Kidney (tissue), 14 donors: ENCODE data around the gene AGO1. TPM values are rescaled to one million over a fixed set of nuclear protein-coding genes. Genes with fewer than 3 reads are reported as not detected.

Source experiments
- DNase-seq, 5 donors: peaks; one replicate each; pipeline ENCODE4 v3.0.0-alpha.2; 2013 to 2020
- FAIRE-seq: peaks from 2 replicates; lab custom pipeline; 2012; peaks lifted over from hg19 to GRCh38; lab: Jason Lieb, UNC
- H3K27ac ChIP-seq, 2 donors: one replicate each; pipeline ENCODE4 v1.7.0; 2013; ENCODE audit warnings: low read depth in 2 of 2, low read length in 2 of 2, inconsistent platforms in 1 of 2
- H3K27me3 ChIP-seq: one replicate; pipeline ENCODE4 v1.7.1; 2013; ENCODE audit warnings: low read length, inconsistent platforms; ENCODE audit not compliant: control insufficient read depth, insufficient read depth
- H3K36me3 ChIP-seq, 3 donors: one replicate each; pipeline versions ENCODE4 v1.7.0 to v1.7.1; 2013; ENCODE audit warnings: low read length in 3 of 3, control low read depth in 1 of 3, inconsistent platforms in 1 of 3; ENCODE audit not compliant: insufficient read depth in 3 of 3, control insufficient read depth in 2 of 3
- H3K4me1 ChIP-seq, 3 donors: one replicate each; pipeline versions ENCODE4 v1.7.0 to v1.7.1; 2013; ENCODE audit warnings: low read length in 3 of 3, inconsistent platforms in 1 of 3, low read depth in 1 of 3; ENCODE audit not compliant: control insufficient read depth in 2 of 3, insufficient read depth in 2 of 3
- H3K4me3 ChIP-seq, 3 donors: one replicate each; pipeline versions ENCODE4 v1.7.0 to v1.8.1; 2013; ENCODE audit warnings: low read length in 3 of 3, control low read depth in 1 of 3, inconsistent platforms in 1 of 3
- H3K9ac ChIP-seq, 3 donors: one replicate each; pipeline versions ENCODE4 v1.7.0 to v1.7.1; 2013; ENCODE audit warnings: low read length in 3 of 3, control low read depth in 1 of 3, inconsistent platforms in 1 of 3
- H3K9me3 ChIP-seq, 3 donors: one replicate each; pipeline versions ENCODE4 v1.7.0 to v1.7.1; 2013; ENCODE audit warnings: low read length in 3 of 3, control low read depth in 1 of 3, inconsistent platforms in 1 of 3; ENCODE audit not compliant: control insufficient read depth in 2 of 3, insufficient read depth in 1 of 3
- intact Hi-C: fragments of 100-400 bp; cut with DNase I; formaldehyde crosslinking; loops from one replicate; pipeline ENCODE4 v1.11.1; 2022
- polyA plus RNA-seq: library from polyadenylated mRNA; stranded (reverse); fragments of 350-450 nt; fragmentation: Illumina TruSeq; extraction: RNeasy Lipid Tissue Mini Kit (QIAGEN cat#74804); gene quantifications from one replicate; pipeline ENCODE4 v1.2.3, GENCODE V29; 2014; ENCODE audit warnings: low read depth, low replicate concordance; ENCODE audit not compliant: insufficient read depth
- total RNA-seq: library from RNA; stranded (reverse); fragmentation: NEBNext Ultra II Directional; extraction: Animal tissue kit (Norgen Biotek cat#: 25700); gene quantifications from one replicate; pipeline ENCODE4 v1.2.1, GENCODE V29; 2021
- TF ChIP-seq, protein P1 (sequence below): IDR thresholded peaks from 3 replicates; pipeline ENCODE4 v1.5.1; 2012; ENCODE audit warnings: mild to moderate bottlenecking, moderate library complexity, borderline replicate concordance; ENCODE audit not compliant: insufficient read depth; ENCODE audit errors: extremely low read depth
- donor health status: control.
- donor health status: control.
- donor health status: control.
- donor health status: control.
- donor health status: control.
- donor health status: DM: yes; HTN: yes; CAD: no.
- donor health status: Normal renal cell carcinoma (clear cell type).

Gene AGO1
- total and polyA plus RNA-seq, 2 donors from 2014 or later: 3.3 to 21.4 TPM

DNA sequence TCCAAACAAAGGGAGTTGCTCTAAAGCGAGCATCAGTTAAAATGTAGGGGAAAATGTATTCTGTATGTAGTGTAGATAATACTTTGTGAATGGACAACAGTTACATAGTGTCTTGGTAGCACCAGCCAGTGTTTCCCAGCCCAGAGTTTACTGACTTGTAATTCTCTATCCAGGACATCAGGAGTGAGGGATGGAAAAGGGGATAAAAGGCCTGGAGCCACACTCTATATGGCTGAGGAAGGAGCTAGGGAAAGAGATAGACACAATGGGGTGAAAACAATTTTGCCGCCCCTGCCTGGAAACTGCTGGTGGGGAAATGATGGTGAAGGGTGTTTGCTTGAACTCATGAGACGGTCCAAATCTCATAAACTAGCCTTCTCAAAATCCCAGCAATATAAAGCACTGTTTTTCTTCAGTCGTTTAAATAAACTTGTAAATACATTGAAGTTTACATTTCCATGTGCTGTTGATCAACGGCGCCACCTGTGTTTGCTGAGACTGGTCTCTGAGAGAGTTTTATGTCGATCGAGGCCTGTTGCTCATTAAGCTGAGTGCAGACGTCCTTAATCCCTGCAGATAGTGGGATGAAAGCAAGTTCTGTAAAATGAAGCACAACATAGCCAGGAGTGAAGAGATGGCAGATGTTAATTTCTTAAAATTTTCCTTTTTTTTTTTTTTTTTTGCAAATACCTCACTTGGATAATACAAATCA lies 27.9 kb upstream of the AGO1 start:
- H3K27me3 ChIP-seq: no peaks in the 10 kb centered on the region
- TF ChIP-seq, protein P1, sequence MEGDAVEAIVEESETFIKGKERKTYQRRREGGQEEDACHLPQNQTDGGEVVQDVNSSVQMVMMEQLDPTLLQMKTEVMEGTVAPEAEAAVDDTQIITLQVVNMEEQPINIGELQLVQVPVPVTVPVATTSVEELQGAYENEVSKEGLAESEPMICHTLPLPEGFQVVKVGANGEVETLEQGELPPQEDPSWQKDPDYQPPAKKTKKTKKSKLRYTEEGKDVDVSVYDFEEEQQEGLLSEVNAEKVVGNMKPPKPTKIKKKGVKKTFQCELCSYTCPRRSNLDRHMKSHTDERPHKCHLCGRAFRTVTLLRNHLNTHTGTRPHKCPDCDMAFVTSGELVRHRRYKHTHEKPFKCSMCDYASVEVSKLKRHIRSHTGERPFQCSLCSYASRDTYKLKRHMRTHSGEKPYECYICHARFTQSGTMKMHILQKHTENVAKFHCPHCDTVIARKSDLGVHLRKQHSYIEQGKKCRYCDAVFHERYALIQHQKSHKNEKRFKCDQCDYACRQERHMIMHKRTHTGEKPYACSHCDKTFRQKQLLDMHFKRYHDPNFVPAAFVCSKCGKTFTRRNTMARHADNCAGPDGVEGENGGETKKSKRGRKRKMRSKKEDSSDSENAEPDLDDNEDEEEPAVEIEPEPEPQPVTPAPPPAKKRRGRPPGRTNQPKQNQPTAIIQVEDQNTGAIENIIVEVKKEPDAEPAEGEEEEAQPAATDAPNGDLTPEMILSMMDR: no peak
- intact Hi-C loops: no loop called here
- DNase-seq: no peak
- no peak overlapping the region for H3K9ac ChIP-seq
- H3K27ac ChIP-seq: no peak overlapping the region
- H3K4me1 ChIP-seq: no peaks in the 10 kb centered on the region
- FAIRE-seq: no peak
- H3K9me3 ChIP-seq: no peaks in the 10 kb centered on the region
- no peak overlapping the region for H3K4me3 ChIP-seq
- peaks cover 4 to 17% (median 13%) of the 10 kb centered on the region in 3 donors for H3K36me3 ChIP-seq

DNA sequence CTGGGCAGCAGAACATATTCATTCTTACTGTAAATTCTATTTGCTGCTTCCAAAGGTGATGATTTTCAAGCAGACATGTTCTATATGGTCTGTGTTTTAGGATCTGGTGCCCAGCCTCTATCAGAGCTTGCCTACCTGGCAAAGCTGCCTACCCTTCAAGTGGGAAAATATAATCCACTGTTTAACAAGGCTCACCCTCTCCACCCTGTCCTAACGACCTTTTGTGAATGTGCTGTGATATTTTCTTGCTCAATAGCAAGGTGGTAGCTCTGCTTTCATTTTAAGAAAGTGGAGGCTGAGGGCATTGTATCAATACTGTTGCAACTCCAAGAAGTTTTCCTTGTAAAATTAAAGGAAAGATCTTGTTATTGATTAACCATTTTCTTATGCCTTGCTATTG lies 26.0 kb upstream of the AGO1 start:
- Histone ChIP-seq H3K9me3 (no peaks in the 10 kb centered on the region), H3K27me3 (no peaks in the 10 kb centered on the region), H3K4me1 (no peaks in the 10 kb centered on the region), H3K27ac (no peak overlapping the region), H3K9ac (no peak overlapping the region), H3K36me3 (peaks cover 2 to 11% (median 3%) of the 10 kb centered on the region in 3 donors), H3K4me3 (no peak overlapping the region)
- intact Hi-C loops: no loop called here
- no peak for FAIRE-seq
- TF ChIP-seq, protein P1: no peak
- no peak for DNase-seq

DNA sequence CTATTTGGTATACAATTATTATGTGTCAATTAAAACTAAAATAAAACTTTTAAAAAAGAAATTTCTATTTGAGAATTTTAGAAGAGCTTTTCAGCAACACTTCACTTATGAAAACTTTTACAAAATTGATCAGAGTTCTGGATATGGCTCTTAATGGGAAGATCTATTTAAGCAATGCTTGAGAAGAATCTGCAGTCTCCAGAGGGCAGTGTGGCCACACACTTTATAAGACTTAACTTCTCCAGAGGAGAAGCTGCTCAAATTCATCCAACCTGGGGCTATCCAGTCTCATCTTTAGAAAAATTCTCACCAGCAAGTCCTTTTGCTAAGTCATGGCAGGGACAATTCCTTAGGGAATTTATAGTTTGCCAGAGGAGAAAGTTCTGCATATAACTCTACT lies 25.2 kb upstream of the AGO1 start:
- peak in 2 of 5 donors; percentile 17 to 40 for DNase-seq
- intact Hi-C loops: no loop called here

More for the DNA sequence above, 25.2 kb upstream of the AGO1 start:
- Histone ChIP-seq H3K4me1 (no peaks in the 10 kb centered on the region), H3K9ac (no peak overlapping the region), H3K27ac (no peak overlapping the region), H3K36me3 (peaks cover 2 to 11% (median 3%) of the 10 kb centered on the region in 3 donors), H3K9me3 (no peaks in the 10 kb centered on the region), H3K27me3 (no peaks in the 10 kb centered on the region), H3K4me3 (no peak overlapping the region)
- TF ChIP-seq, protein P1: peak; percentile 8
- FAIRE-seq: no peak
